ENCODE data around the gene NOTCH3. TPM values are rescaled to one million over a fixed set of nuclear protein-coding genes. Genes with fewer than 3 reads are reported as not detected.

The NOTCH3 gene
- total RNA-seq, 5 donors from 2014 or later (not counting 1 experiment from before 2014, with no cell fraction given), result 0.16 to 0.85 (median 0.48) TPM; not detected in 1

- no peak for ATAC-seq (replicated peaks in 1 of 4)
- Mint-ChIP-seq H3K4me3 (no peak overlapping the region), H3K4me1 (no peaks in the 10 kb centered on the region), H3K27me3 (peaks cover 3% of the 10 kb centered on the region in 2 donors), H3K36me3 (no peaks in the 10 kb centered on the region), H3K9me3 (peaks cover 0 to 5% (median 5%) of the 10 kb centered on the region in 3 donors), H3K27ac (no peak overlapping the region)
- H3K9me3 ChIP-seq, result no peaks in the 10 kb centered on the region
- ChIA-PET CTCF (no interaction called here), POLR2A (interaction anchor here in 1 of 2 donors (0.5 kb wide), 1 partner anchor 26 kb away, joined by 3 read pairs; no protein-coding TSS in a partner anchor)
- no peak overlapping the region for H3K4me3 ChIP-seq (ENCODE audit: control insufficient read depth in 1 of 2, extremely low read depth in 1 of 2, low read length in 1 of 2)
- no peaks in the 10 kb centered on the region for H3K36me3 ChIP-seq (ENCODE audit: control insufficient read depth in 2 of 2, extremely low read depth in 1 of 2, insufficient read depth in 1 of 2, low read length in 1 of 2)
- H3K27me3 ChIP-seq (replicated peaks in 1 of 2; ENCODE audit: control insufficient read depth in 2 of 2, extremely low read depth in 1 of 2, insufficient read depth in 2 of 2, low read length in 1 of 2), result peaks cover 0 to 22% of the 10 kb centered on the region in 2 experiments
- no peaks in the 10 kb centered on the region for H3K4me1 ChIP-seq (ENCODE audit: control insufficient read depth in 1 of 2, extremely low read depth in 1 of 2, insufficient read depth in 2 of 2, low read length in 2 of 2)
- H3K27ac ChIP-seq (ENCODE audit: low read length), result no peak overlapping the region
- DNase-seq, result peak in 1 of 35 experiments; percentile 20
- 86% methylated on average over 37 of the region's 42 CpGs for WGBS (ENCODE audit: insufficient coverage)
These were observed 39.5 kb downstream of the NOTCH3 start for GRCh38 chr19:15161028-15161984.

DNA sequence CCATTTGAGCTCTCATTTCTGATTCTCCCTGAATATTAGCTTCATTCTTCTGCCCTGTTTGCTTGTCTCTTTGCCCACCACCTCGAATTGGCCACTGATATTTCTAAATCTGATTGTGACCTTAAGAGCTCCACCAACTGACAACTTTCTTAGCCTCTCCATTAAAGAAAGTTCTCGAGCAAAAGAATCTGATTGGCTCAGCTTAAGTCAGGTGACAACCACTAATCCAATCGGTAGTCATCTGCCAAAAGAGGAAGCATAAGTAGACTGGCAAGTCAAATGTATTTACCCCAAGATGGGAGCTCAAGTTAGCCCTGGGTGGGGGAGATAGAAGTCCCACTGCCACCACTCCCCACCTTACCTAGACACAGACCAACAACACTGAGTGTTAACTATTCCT is 41.5 kb downstream of the NOTCH3 start:
- Histone ChIP-seq H3K4me3 (ENCODE audit: control insufficient read depth in 1 of 2, extremely low read depth in 1 of 2, low read length in 1 of 2) (no peak overlapping the region), H3K36me3 (ENCODE audit: control insufficient read depth in 2 of 2, extremely low read depth in 1 of 2, insufficient read depth in 1 of 2, low read length in 1 of 2) (no peaks in the 10 kb centered on the region), H3K27ac (ENCODE audit: low read length) (no peak overlapping the region), H3K4me1 (ENCODE audit: control insufficient read depth in 1 of 2, extremely low read depth in 1 of 2, insufficient read depth in 2 of 2, low read length in 2 of 2) (no peaks in the 10 kb centered on the region), H3K9me3 (no peaks in the 10 kb centered on the region), H3K27me3 (replicated peaks in 1 of 2; ENCODE audit: control insufficient read depth in 2 of 2, extremely low read depth in 1 of 2, insufficient read depth in 2 of 2, low read length in 1 of 2) (peaks cover 0 to 6% of the 10 kb centered on the region in 2 experiments)
- ChIA-PET POLR2A (interaction anchor here in 1 of 2 donors (0.5 to 0.6 kb wide), 2 partner anchors 28 to 150 kb away, joined by 4 read pairs; no protein-coding TSS in a partner anchor), CTCF (no interaction called here)
- Mint-ChIP-seq H3K4me1 (no peaks in the 10 kb centered on the region), H3K9me3 (peaks cover 0 to 3% (median 3%) of the 10 kb centered on the region in 3 donors), H3K27ac (no peak overlapping the region), H3K4me3 (no peak overlapping the region), H3K36me3 (no peaks in the 10 kb centered on the region), H3K27me3 (peaks cover 6 to 9% of the 10 kb centered on the region in 2 donors)
- DNase-seq (no peak), ATAC-seq (replicated peaks in 1 of 4) (no peak)
- 57% methylated on average over 1 of the region's 3 CpGs for WGBS (ENCODE audit: insufficient coverage)

DNA sequence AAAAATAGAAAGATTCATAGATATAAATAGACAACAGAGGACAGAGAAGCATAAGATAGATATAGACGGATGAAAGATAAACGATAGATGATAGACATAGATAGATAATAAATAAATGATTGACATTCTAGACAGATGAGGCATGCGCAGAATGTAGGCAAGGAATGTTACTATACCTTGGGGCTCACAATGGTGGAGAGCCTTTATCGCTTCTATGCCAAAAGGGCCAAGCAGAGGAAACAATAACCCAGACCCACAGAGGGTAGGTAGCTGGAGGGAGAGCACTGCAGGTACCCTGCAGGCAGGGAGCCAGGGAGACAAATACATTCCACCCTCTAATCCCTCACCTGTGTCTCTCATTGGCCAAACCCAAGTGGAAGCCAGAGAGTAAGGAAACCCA is 44.4 kb downstream of the NOTCH3 start:
- CTCF ChIA-PET, result no interaction called here
- H3K27ac ChIP-seq (ENCODE audit: low read length), result no peak overlapping the region
- H3K9me3 ChIP-seq, result no peaks in the 10 kb centered on the region
- no CpG with 5 or more reads among the region's 4 CpGs for WGBS (ENCODE audit: insufficient coverage)
- Mint-ChIP-seq H3K4me3 (no peak overlapping the region), H3K27me3 (peaks cover 14 to 24% of the 10 kb centered on the region in 2 donors), H3K9me3 (peaks cover 0 to 5% (median 4%) of the 10 kb centered on the region in 3 donors), H3K36me3 (no peaks in the 10 kb centered on the region), H3K27ac (no peak overlapping the region), H3K4me1 (peaks cover 0 to 10% (median 0%) of the 10 kb centered on the region in 3 donors)
- POLR2A ChIA-PET, result no interaction called here
- no peak overlapping the region for H3K4me3 ChIP-seq (ENCODE audit: control insufficient read depth in 1 of 2, extremely low read depth in 1 of 2, low read length in 1 of 2)
- H3K27me3 ChIP-seq (replicated peaks in 1 of 2; ENCODE audit: control insufficient read depth in 2 of 2, extremely low read depth in 1 of 2, insufficient read depth in 2 of 2, low read length in 1 of 2), result peaks cover 0 to 23% of the 10 kb centered on the region in 2 experiments
- H3K4me1 ChIP-seq (ENCODE audit: control insufficient read depth in 1 of 2, extremely low read depth in 1 of 2, insufficient read depth in 2 of 2, low read length in 2 of 2), result no peaks in the 10 kb centered on the region
- H3K36me3 ChIP-seq (ENCODE audit: control insufficient read depth in 2 of 2, extremely low read depth in 1 of 2, insufficient read depth in 1 of 2, low read length in 1 of 2), result no peaks in the 10 kb centered on the region
- DNase-seq, result no peak
- no peak for ATAC-seq (replicated peaks in 1 of 4)

DNA sequence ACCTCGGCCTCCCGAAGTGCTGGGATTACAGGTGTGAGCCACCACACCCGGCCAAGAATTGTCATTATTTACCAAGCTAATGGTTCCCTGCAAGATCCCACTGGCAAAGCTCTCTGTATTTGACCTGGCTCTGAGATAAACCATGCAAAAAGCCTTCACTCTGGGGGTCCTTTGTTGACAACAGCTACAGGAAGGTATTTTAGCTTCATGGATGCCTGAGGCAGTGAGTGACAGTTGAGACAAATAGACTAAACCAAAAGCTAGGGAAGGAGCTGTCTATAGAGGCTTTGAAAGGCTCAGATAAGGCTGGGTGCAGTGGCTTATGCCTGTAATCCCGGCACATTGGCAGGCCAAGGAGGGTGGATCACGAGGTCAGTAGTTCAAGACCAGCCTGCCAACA is 45.5 kb downstream of the NOTCH3 start:
- Mint-ChIP-seq H3K36me3 (no peaks in the 10 kb centered on the region), H3K27ac (no peak overlapping the region), H3K9me3 (peaks cover 0 to 5% (median 4%) of the 10 kb centered on the region in 3 donors), H3K4me3 (no peak overlapping the region), H3K4me1 (peaks cover 2 to 15% (median 3%) of the 10 kb centered on the region in 3 donors), H3K27me3 (peaks cover 14 to 27% of the 10 kb centered on the region in 2 donors)
- ChIA-PET CTCF (interaction anchor here in 1 of 2 donors (0.7 to 1.3 kb wide), 2 partner anchors 12 to 14 kb away, joined by 5 read pairs; no protein-coding TSS in a partner anchor), POLR2A (interaction anchor here in 1 of 2 donors (0.5 kb wide), 1 partner anchor 416 kb away, joined by 4 read pairs; no protein-coding TSS in a partner anchor)
- ATAC-seq (replicated peaks in 1 of 4) (no peak), DNase-seq (no peak)
- Histone ChIP-seq H3K36me3 (ENCODE audit: control insufficient read depth in 2 of 2, extremely low read depth in 1 of 2, insufficient read depth in 1 of 2, low read length in 1 of 2) (no peaks in the 10 kb centered on the region), H3K4me1 (ENCODE audit: control insufficient read depth in 1 of 2, extremely low read depth in 1 of 2, insufficient read depth in 2 of 2, low read length in 2 of 2) (peaks cover 0 to 1% of the 10 kb centered on the region in 2 experiments), H3K27me3 (replicated peaks in 1 of 2; ENCODE audit: control insufficient read depth in 2 of 2, extremely low read depth in 1 of 2, insufficient read depth in 2 of 2, low read length in 1 of 2) (peaks cover 0 to 23% of the 10 kb centered on the region in 2 experiments), H3K27ac (ENCODE audit: low read length) (no peak overlapping the region), H3K4me3 (ENCODE audit: control insufficient read depth in 1 of 2, extremely low read depth in 1 of 2, low read length in 1 of 2) (no peak overlapping the region), H3K9me3 (no peaks in the 10 kb centered on the region)
- WGBS (ENCODE audit: insufficient coverage), result 84% methylated on average over 5 of the region's 5 CpGs

DNA sequence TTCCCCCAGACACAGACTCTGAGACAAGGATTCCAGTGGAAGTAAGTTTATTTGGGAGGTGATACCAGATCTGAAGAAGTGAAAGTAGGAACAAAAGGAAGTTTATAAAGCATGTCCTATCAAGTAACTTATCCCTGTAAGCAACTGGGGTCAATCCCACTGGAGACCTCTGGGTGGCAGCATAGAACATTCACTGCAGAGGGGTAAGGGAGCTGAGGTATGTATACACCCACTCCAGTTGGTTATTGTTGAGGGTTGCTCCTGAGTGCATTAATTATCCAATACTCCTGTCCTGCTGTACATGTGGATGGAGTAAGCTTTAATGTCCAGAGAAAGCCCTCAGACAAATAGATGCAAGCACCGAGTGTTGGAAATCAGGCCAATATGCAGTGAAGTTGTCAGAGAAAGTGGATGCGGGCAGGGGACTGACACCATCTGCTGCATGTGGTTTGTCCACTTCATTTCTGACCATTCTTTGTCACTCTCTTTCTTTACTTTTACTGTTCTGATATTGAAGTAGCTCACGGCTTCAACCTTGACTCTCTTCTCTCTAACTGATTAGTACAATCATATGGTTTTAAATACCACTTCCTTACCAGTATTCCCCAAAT is 46.7 kb downstream of the NOTCH3 start:
- Mint-ChIP-seq H3K4me3 (no peak overlapping the region), H3K27ac (no peak overlapping the region), H3K4me1 (peaks cover 4 to 16% (median 4%) of the 10 kb centered on the region in 3 donors), H3K9me3 (peaks cover 0 to 5% (median 4%) of the 10 kb centered on the region in 3 donors), H3K27me3 (peaks cover 14 to 27% of the 10 kb centered on the region in 2 donors), H3K36me3 (no peaks in the 10 kb centered on the region)
- H3K4me3 ChIP-seq (ENCODE audit: control insufficient read depth in 1 of 2, extremely low read depth in 1 of 2, low read length in 1 of 2), result no peak overlapping the region
- H3K9me3 ChIP-seq, result no peaks in the 10 kb centered on the region
- POLR2A ChIA-PET, result no interaction called here
- peaks cover 0 to 4% of the 10 kb centered on the region in 2 experiments for H3K4me1 ChIP-seq (ENCODE audit: control insufficient read depth in 1 of 2, extremely low read depth in 1 of 2, insufficient read depth in 2 of 2, low read length in 2 of 2)
- H3K36me3 ChIP-seq (ENCODE audit: control insufficient read depth in 2 of 2, extremely low read depth in 1 of 2, insufficient read depth in 1 of 2, low read length in 1 of 2), result no peaks in the 10 kb centered on the region
- peak in 9 of 35 experiments; percentile 14 to 49 (median 21) for DNase-seq
- ATAC-seq (replicated peaks in 1 of 4), result no peak
- H3K27me3 ChIP-seq (replicated peaks in 1 of 2; ENCODE audit: control insufficient read depth in 2 of 2, extremely low read depth in 1 of 2, insufficient read depth in 2 of 2, low read length in 1 of 2), result peaks cover 0 to 19% of the 10 kb centered on the region in 2 experiments
- no peak overlapping the region for H3K27ac ChIP-seq (ENCODE audit: low read length)
- 100% methylated on average over 1 of the region's 3 CpGs for WGBS (ENCODE audit: insufficient coverage)
- CTCF ChIA-PET, result interaction anchor here (0.6 to 1.3 kb wide), 2 partner anchors 14 to 48 kb away, joined by 5 read pairs; no protein-coding TSS in a partner anchor

DNA sequence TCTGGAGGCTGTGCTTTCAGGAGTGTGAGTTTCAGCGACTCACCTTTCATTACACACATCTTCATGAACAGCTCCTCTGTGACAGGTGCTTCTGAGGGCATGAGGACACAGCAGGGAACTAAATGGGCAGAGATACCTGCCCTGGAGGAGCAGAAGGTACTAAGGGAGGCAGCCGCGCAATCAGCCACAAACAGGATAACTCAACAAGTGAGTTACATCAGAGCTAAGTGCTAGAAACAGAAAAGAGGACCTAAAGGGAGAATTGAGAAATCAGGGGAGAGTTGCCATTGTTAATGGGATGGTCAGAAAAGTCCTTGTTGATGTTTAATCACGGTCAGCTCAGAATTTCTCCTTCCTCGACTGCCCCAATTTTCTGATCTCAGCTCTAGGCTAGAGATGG is 51.1 kb downstream of the NOTCH3 start:
- Mint-ChIP-seq H3K36me3 (no peaks in the 10 kb centered on the region), H3K27me3 (peaks cover 11 to 22% of the 10 kb centered on the region in 2 donors), H3K4me1 (peaks cover 9 to 24% (median 20%) of the 10 kb centered on the region in 3 donors), H3K4me3 (no peak overlapping the region), H3K27ac (no peak overlapping the region), H3K9me3 (peaks cover 0 to 5% (median 4%) of the 10 kb centered on the region in 3 donors)
- Histone ChIP-seq H3K9me3 (no peaks in the 10 kb centered on the region), H3K4me1 (ENCODE audit: control insufficient read depth in 1 of 2, extremely low read depth in 1 of 2, insufficient read depth in 2 of 2, low read length in 2 of 2) (peaks cover 0 to 4% of the 10 kb centered on the region in 2 experiments), H3K27me3 (replicated peaks in 1 of 2; ENCODE audit: control insufficient read depth in 2 of 2, extremely low read depth in 1 of 2, insufficient read depth in 2 of 2, low read length in 1 of 2) (peaks cover 0 to 17% of the 10 kb centered on the region in 2 experiments), H3K36me3 (ENCODE audit: control insufficient read depth in 2 of 2, extremely low read depth in 1 of 2, insufficient read depth in 1 of 2, low read length in 1 of 2) (no peaks in the 10 kb centered on the region), H3K4me3 (ENCODE audit: control insufficient read depth in 1 of 2, extremely low read depth in 1 of 2, low read length in 1 of 2) (no peak overlapping the region), H3K27ac (ENCODE audit: low read length) (no peak overlapping the region)
- DNase-seq (no peak), ATAC-seq (replicated peaks in 1 of 4) (no peak)
- CTCF ChIA-PET, result interaction anchor here (0.6 to 1.6 kb wide), 6 partner anchors 48 to 1457 kb away, joined by 3 to 10 read pairs (median 4); no protein-coding TSS in a partner anchor
- 100% methylated on average over 2 of the region's 5 CpGs for WGBS (ENCODE audit: insufficient coverage)
- POLR2A ChIA-PET, result interaction anchor here in 1 of 2 donors (0.5 kb wide), 1 partner anchor 357 kb away, joined by 3 read pairs; no protein-coding TSS in a partner anchor
